Ectodermal cell (in vitro differentiated cells): ENCODE measurements around the gene TBCK.

ENCODE experiments used
- H3K27ac ChIP-seq: 2 replicates; pipeline ENCODE4 v1.7.0; 2013; ENCODE audit warnings: mild to moderate bottlenecking, low read depth, low read length; ENCODE audit not compliant: insufficient read depth, poor library complexity, severe bottlenecking
- H3K27me3 ChIP-seq: 2 replicates; pipeline ENCODE4 v1.7.0; 2013; ENCODE audit warnings: mild to moderate bottlenecking, low read length; ENCODE audit not compliant: insufficient read depth, control insufficient read depth, poor library complexity, severe bottlenecking
- H3K36me3 ChIP-seq: one replicate; pipeline ENCODE4 v1.7.0; 2013; ENCODE audit warnings: low read length; ENCODE audit not compliant: control insufficient read depth, insufficient read depth
- H3K4me1 ChIP-seq: one replicate; pipeline ENCODE4 v1.7.0; 2013; ENCODE audit warnings: low read length; ENCODE audit not compliant: control insufficient read depth, insufficient read depth
- H3K4me3 ChIP-seq: 2 replicates; pipeline ENCODE4 v1.7.0; 2013; ENCODE audit warnings: low read depth, low read length, control low read depth; ENCODE audit not compliant: insufficient read depth
- H3K9me3 ChIP-seq: 2 replicates; pipeline ENCODE4 v1.7.0; 2013; ENCODE audit warnings: mild to moderate bottlenecking, low read length, moderate library complexity; ENCODE audit not compliant: control insufficient read depth
- WGBS, 2 experiments: methylation state at CpG; one replicate each; pipeline ENCODE4 v1.1.7; 2013; ENCODE audit warnings: missing lambda C conversion rate in 2 of 2; 5-methylcytosine and 5-hydroxymethylcytosine counted together

TBCK gene

DNA sequence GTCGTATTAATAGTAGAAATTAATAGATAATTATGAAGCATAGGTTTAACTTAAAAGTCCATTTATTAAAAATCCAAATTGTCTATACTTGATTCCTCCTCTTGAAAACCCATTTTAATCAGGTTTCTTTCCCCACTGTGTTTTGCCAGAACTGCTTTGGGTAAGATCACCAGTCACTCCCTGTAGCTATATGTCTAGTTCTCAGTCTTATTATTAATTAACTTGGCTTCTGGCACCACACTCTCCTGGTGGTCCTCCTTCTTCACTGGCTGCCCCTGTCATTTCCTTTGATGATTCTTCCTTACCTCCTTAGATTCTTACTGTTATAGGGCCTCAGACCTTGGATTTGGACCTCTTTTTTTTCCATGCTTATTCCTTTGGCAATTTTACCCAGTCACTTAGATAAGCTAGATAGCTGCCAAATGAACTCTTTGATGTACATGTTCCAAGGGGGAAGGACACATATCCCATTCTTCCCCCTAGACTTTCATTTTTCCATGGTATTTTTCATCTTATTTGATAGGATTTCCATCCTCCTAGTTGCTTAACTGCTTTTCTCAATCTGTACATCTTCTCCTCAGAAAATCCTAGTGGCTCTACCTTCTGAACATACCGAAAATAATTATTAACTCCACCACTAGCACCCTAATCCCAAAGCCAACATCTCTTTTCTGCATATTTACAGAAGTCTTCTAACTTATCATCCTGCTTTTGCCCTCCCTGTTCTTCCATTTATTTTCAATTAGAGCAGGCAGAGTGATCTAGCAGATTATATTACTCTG, 28.0 kb upstream of the TBCK start:
- Histone ChIP-seq H3K27me3 (no peaks in the 10 kb centered on the region), H3K4me1 (no peaks in the 10 kb centered on the region), H3K27ac (no peak overlapping the region), H3K36me3 (no peaks in the 10 kb centered on the region), H3K9me3 (no peaks in the 10 kb centered on the region), H3K4me3 (no peak overlapping the region)
- WGBS, 2 experiments = 96 to 97% methylated on average over 1 to 2 of the region's 2 CpGs

DNA sequence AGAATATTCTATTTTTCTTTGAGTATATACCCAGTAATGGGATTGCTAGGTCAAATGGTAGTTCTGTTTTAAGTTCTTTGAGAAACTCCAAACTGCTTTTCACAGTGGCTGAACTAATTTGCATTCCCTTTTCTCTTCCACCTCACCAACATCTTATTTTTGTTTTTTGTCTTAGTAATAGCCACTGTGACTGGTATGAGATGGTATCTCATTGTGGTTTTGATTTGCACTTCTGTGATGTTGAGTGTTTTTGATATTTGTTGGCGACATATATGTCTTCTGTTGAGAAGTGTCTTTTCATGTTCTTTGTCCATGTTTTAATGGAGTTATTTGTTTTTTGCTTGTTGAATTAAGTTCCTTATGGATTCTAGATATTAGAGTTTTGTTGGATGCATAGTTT, 24.8 kb upstream of the TBCK start:
- no peak overlapping the region for H3K27ac ChIP-seq
- peaks cover 5% of the 10 kb centered on the region for H3K36me3 ChIP-seq
- no peaks in the 10 kb centered on the region for H3K9me3 ChIP-seq
- no peaks in the 10 kb centered on the region for H3K27me3 ChIP-seq
- H3K4me3 ChIP-seq = no peak overlapping the region
- no peaks in the 10 kb centered on the region for H3K4me1 ChIP-seq
- 82 to 95% methylated on average over 1 of the region's 1 CpG for WGBS, 2 experiments

DNA sequence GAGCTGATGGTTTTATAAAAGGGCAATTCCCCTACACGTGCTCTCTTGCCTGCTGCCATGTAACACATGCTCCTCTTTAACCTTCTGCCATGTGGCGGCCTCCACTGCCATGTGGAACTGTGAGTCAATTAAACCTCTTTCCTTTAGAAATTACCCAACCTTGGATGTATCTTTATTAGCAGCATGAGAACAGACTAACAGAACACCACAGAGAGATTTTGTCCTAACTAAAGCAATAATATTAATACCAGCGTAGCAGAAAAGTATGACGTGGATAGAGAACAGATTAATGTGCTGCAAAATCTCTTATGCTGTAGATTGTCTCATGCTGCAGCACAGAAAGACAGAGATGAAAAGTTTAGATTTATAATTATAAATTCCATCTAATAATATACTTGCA, 23.4 kb upstream of the TBCK start:
- Histone ChIP-seq H3K36me3 (peaks cover 5% of the 10 kb centered on the region), H3K9me3 (no peaks in the 10 kb centered on the region), H3K4me1 (no peaks in the 10 kb centered on the region), H3K27me3 (no peaks in the 10 kb centered on the region), H3K27ac (no peak overlapping the region), H3K4me3 (no peak overlapping the region)
- 96 to 100% methylated on average over 2 of the region's 4 CpGs for WGBS, 2 experiments

DNA sequence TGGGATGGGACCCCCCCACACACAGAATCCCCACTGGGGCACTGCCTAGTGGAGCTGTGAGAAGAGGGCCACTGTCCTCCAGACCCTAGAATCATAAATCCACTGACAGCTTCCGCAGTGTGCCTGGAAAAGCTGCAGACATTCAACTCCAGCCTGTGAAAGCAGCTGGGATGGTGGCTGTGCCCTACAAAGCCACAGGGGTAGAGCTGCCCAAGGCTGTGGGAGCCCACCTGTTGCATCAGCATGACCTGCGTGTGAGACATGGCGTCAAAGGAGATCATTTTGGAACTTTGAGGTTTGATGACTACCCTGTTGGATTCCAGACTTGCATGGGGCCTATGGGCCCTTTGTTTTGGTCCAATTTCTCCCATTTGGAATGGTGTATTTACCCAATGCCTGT, 22.7 kb upstream of the TBCK start:
- Histone ChIP-seq H3K4me3 (no peak overlapping the region), H3K4me1 (no peaks in the 10 kb centered on the region), H3K27ac (no peak overlapping the region), H3K9me3 (no peaks in the 10 kb centered on the region), H3K36me3 (peaks cover 5% of the 10 kb centered on the region), H3K27me3 (no peaks in the 10 kb centered on the region)
- WGBS, 2 experiments = 93% methylated on average over 3 of the region's 3 CpGs

DNA sequence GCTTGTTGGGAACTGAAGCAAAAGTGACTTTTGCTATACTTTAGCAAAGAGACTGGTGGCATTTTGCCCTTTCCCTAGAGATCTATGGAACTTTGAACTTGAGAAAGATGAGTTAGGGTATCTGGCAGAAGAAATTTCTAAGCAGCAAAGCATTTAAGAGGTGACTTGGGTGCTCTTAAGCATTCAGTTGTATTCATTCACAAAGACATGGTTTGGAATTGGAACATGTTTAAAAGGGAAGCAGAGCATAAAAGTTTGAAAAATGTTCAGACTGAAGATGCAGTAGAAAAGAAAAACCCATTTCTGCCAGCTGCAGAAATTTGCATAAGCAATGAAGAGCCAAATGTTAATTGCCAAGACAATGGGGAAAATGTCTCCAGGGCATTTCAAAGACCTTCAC, 21.9 kb upstream of the TBCK start:
- Histone ChIP-seq H3K4me1 (no peaks in the 10 kb centered on the region), H3K4me3 (no peak overlapping the region), H3K27ac (no peak overlapping the region), H3K36me3 (peaks cover 5% of the 10 kb centered on the region), H3K9me3 (no peaks in the 10 kb centered on the region), H3K27me3 (no peaks in the 10 kb centered on the region)

DNA sequence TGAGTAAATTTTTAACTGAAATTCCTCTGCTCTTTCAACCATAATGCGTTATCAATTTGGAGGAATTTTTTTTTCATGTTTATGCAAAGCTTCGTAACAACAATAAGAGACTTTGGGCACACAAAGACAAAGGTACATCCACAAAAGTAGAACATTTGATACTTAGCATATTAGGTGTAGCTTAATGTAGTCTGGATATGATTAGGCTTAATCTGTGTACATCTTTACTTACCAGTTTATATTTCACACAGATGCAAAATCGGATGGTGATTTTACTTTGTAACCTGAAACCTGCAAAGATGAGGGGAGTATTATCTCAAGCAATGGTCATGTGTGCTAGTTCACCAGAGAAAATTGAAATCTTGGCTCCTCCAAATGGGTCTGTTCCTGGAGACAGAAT, 20.6 kb upstream of the TBCK start:
- Histone ChIP-seq H3K4me3 (no peak overlapping the region), H3K36me3 (peaks cover 5% of the 10 kb centered on the region), H3K27ac (no peak overlapping the region), H3K4me1 (no peaks in the 10 kb centered on the region), H3K9me3 (no peaks in the 10 kb centered on the region), H3K27me3 (no peaks in the 10 kb centered on the region)
- 97 to 100% methylated on average over 1 to 2 of the region's 3 CpGs for WGBS, 2 experiments

DNA sequence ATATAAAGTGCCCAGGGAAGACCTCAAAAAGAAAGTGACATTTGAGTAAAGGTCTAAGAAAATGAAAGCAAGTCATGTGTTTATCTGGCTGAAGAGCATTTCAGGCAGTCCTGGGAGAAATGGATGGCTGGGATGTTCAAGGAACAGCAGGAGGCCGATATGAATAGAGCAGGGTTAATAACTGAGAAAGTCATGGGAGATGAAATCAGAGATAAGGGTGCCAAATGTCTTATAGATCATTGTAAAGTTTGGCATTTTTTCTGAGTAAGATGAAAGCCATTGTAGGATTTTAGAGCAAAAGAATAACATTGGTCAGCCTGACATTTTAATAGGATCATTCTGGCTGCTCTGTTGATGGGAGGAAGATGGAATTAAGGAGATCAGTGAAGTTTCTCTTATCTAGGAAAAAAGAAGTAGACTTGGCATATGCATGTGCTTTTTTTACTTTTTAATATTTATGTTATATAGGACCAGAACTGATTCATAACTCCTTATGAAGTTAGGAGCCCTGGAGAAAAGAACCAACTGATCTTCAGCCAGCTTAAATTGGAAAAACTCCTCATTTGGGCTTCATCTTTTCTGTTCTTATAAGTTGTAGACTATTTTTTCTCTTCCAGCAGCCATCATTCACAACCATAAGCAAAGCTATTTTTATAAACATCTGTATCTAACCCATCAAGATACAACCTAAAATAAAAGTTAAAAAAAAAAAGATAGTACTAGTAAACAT, 18.9 kb upstream of the TBCK start:
- no peak overlapping the region for H3K4me3 ChIP-seq
- peaks cover 5% of the 10 kb centered on the region for H3K36me3 ChIP-seq
- WGBS, 2 experiments = 91 to 93% methylated on average over 1 of the region's 1 CpG
- no peaks in the 10 kb centered on the region for H3K9me3 ChIP-seq
- H3K4me1 ChIP-seq = no peaks in the 10 kb centered on the region
- no peaks in the 10 kb centered on the region for H3K27me3 ChIP-seq
- no peak overlapping the region for H3K27ac ChIP-seq

DNA sequence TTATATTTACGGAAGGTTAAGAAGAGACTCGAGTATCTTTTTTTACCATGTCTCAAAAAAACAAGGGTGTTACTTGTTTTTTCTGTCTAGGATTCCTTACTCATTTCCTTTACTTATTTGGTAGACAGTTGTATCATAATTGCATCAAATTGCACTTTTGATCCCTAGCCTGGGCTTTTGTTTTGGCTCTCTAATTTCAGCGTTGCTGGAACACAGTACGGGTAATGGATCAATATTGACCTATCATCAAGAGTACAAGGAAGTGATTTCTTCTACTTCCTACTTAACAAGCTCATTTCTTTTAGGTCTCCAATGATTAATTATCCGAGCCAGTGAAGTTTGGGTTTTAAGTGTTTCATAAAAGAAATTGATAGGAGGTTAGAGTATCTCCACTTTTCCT, 17.2 kb upstream of the TBCK start:
- Histone ChIP-seq H3K36me3 (peaks cover 5% of the 10 kb centered on the region), H3K4me3 (no peak overlapping the region), H3K27ac (no peak overlapping the region), H3K9me3 (no peaks in the 10 kb centered on the region), H3K27me3 (no peaks in the 10 kb centered on the region), H3K4me1 (no peaks in the 10 kb centered on the region)
- WGBS, 2 experiments = 94% methylated on average over 2 to 5 of the region's 5 CpGs

DNA sequence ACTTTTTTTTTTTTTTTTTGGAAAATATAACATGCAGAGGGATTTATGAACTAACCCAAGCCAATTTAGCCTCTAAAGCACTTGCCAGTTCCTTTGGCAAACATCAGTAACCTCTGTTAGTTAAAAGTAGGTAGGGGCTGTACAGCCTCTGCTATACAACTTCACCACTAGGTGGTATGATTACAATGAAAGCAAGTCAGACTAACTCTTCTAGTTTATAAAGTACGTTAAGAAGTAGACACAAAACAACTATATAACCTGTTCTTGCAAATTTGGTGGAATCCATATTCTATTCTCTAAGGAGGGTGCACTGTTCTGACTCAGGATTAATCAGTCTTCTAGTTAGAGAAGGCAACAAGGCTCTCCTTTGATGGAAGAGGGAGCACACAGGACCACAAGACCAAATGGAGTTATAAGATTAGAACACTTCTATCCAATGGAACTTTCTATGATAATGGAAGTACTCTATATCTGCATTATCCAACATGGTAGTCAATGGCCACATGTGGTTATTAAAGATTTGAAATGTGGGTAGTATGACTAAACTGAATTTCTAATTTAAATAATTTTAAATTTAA, 13.1 kb upstream of the TBCK start:
- Histone ChIP-seq H3K4me1 (no peaks in the 10 kb centered on the region), H3K36me3 (no peaks in the 10 kb centered on the region), H3K27me3 (no peaks in the 10 kb centered on the region), H3K27ac (no peak overlapping the region), H3K9me3 (no peaks in the 10 kb centered on the region), H3K4me3 (no peak overlapping the region)
- 73% methylated on average over 1 of the region's 1 CpG; no CpG with 5 or more reads in 1 of the 2 experiments for WGBS, 2 experiments

DNA sequence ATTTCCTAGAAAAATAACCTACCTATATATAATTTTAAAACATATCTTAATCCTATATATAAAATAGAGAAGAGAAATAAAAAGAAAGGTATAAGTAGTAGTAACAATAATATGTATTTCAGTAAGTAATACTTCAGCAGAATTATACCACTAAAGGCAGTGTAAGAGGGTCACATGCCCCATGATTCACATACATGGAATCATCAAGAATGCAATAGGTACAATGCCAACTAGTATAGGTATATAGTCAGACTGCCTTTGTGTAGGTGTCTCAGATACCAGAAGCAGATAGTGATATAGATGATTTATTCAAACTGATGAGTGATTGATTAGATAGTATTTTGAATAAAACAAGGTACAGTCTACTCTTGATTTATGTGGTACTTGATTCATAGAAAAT, 9.8 kb upstream of the TBCK start:
- H3K27ac ChIP-seq = no peak overlapping the region
- H3K27me3 ChIP-seq = no peaks in the 10 kb centered on the region
- no peak overlapping the region for H3K4me3 ChIP-seq
- H3K9me3 ChIP-seq = no peaks in the 10 kb centered on the region
- no peaks in the 10 kb centered on the region for H3K4me1 ChIP-seq
- no peaks in the 10 kb centered on the region for H3K36me3 ChIP-seq
